Activated naive CD8-positive, alpha-beta T cell treated with anti-CD3 and anti-CD28 coated beads, Interleukin-2, amount 10 ng/mL, durations not matched to agents 7 days and 5 days (primary cell): ENCODE results near the gene NPHP1. TPM values are rescaled to one million over a fixed set of nuclear protein-coding genes. Genes with fewer than 3 reads are reported as not detected.
"Not testable (repeated sequence)": the region's sequence is repeated elsewhere in the genome, so short reads cannot be mapped to it uniquely, and the experiment has no call there.

Experiments used
- ATAC-seq: fragments of 150-1000 bp; cut with Tn5 transposase; one replicate; pipeline ENCODE4 v1.10.0; 2021; ENCODE audit warnings: low read depth, moderate library complexity
- POLR2A ChIA-PET: fragments of 350-600 bp; sonication (Branson Sonifier 250); formaldehyde crosslinking; loops from one replicate; lab custom pipeline; 2021; ENCODE audit warnings: antibody characterized with exemption; lab: Charles Lee
- DNase-seq: peaks from one replicate; pipeline ENCODE4 v3.0.0; 2021
- H3K27ac Mint-ChIP-seq: one replicate; pipeline ENCODE4 v1.8.0; 2022; ENCODE audit warnings: mild to moderate bottlenecking, mixed read lengths
- H3K27me3 Mint-ChIP-seq: one replicate; pipeline ENCODE4 v1.8.0; 2022; ENCODE audit warnings: mild to moderate bottlenecking, moderate library complexity, mixed read lengths
- H3K36me3 Mint-ChIP-seq: one replicate; pipeline ENCODE4 v1.8.0; 2021; ENCODE audit warnings: mild to moderate bottlenecking, mixed read lengths
- H3K4me1 Mint-ChIP-seq: one replicate; pipeline ENCODE4 v1.8.0; 2021; ENCODE audit warnings: mixed read lengths
- H3K4me3 Mint-ChIP-seq: one replicate; pipeline ENCODE4 v1.8.0; 2022; ENCODE audit warnings: mild to moderate bottlenecking, moderate library complexity, mixed read lengths
- H3K9me3 Mint-ChIP-seq: one replicate; pipeline ENCODE4 v1.8.0; 2021; ENCODE audit warnings: mixed read lengths
- total RNA-seq, 2 experiments: library from RNA; stranded (reverse); gene quantifications; one replicate each; pipeline ENCODE4 v1.2.3, GENCODE V29; 2021

Gene NPHP1
- total RNA-seq, 2 experiments from 2014 or later = 0.43 to 0.72 TPM

DNA sequence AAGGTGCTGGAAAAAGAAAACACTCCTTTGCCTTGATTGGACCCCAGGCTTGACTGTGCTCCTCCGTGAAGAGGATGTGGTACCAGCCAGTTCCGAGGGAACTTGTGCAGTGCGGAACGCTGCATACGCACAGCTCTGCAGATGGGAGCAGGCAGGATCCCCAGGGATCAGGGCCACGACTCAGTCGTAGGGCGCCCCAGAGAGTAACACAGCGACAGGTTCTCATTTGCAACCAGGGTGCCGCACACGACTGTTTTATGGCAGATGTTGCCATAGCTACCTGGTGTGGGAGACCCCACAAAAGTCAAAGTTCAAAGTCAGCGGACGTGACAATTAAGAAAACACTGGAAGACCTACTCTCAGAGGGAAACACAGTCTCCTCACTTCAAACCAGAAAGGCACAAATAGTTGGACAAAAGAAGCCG lies 90.0 kb downstream of the NPHP1 start:
- Mint-ChIP-seq H3K4me1 (peaks cover 20% of the 10 kb centered on the region), H3K27me3 (peaks cover 58% of the 10 kb centered on the region), H3K27ac (no peak overlapping the region), H3K36me3 (peaks cover 2% of the 10 kb centered on the region), H3K9me3 (peaks cover 5% of the 10 kb centered on the region), H3K4me3 (no peak overlapping the region)
- DNase-seq (no peak), ATAC-seq (no peak)
- POLR2A ChIA-PET = no interaction called here

DNA sequence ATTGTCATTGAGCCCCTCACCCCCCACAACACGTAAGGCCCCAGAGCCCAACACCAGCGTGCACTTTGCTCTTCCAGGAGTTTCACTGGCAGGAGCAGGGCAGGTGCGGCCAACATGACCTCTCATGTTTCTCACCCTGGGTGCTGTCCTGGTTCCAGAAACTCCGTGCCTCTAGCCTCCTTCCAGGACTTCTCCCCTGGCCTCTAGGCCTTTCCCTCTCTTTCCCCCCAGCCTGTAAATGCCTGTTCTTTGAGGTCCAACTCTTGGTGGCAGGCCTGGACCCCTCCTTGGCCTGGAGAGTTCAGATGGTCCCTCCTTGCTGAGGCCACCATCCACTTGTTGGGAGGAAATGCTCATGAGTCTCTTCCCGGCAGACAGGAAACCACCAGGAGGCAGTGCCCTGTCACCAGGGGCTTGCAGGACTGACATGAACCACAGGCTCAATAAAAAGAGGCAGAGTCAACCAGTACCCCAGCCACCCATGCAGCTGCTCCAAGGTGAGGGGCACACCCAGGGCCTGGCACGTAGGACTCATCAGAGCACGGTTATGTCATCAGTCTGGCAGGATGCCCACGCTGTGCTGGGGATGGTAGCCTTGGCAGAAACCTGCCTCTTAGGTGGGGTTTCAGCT lies 90.7 kb downstream of the NPHP1 start:
- H3K4me1 Mint-ChIP-seq = peaks cover 25% of the 10 kb centered on the region
- ATAC-seq = peak; percentile 33
- POLR2A ChIA-PET = no interaction called here
- peak overlapping the region; percentile 14 for H3K4me3 Mint-ChIP-seq
- H3K9me3 Mint-ChIP-seq = peaks cover 8% of the 10 kb centered on the region
- H3K27me3 Mint-ChIP-seq = peaks cover 62% of the 10 kb centered on the region
- no peak for DNase-seq
- H3K36me3 Mint-ChIP-seq = peaks cover 2% of the 10 kb centered on the region
- H3K27ac Mint-ChIP-seq = peak overlapping the region; percentile 40

DNA sequence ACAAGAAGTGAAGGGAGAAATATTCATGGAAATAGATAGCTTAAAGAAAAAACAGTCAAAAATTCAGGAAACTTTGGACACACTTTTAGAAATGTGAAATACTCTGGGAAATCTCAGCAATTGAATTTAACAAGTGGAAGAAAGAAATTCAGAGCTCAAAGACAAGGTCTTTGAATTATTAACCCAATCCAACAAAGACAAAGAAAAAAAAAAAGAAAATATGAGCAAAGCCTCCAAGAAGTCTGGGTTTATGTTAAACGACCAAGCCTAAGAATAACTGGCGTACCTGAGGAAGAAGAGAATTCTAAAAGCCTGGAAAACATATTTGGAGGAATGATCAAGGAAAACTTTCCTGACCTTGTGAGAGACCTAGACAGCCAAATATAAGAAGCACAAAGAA lies 96.5 kb downstream of the NPHP1 start:
- H3K27ac Mint-ChIP-seq, ATAC-seq, DNase-seq, H3K4me3 Mint-ChIP-seq, POLR2A ChIA-PET: not testable (repeated sequence)
- Mint-ChIP-seq H3K36me3 (peaks cover 14% of the 10 kb centered on the region), H3K27me3 (peaks cover 46% of the 10 kb centered on the region), H3K9me3 (peaks cover 13% of the 10 kb centered on the region), H3K4me1 (peaks cover 12% of the 10 kb centered on the region)

DNA sequence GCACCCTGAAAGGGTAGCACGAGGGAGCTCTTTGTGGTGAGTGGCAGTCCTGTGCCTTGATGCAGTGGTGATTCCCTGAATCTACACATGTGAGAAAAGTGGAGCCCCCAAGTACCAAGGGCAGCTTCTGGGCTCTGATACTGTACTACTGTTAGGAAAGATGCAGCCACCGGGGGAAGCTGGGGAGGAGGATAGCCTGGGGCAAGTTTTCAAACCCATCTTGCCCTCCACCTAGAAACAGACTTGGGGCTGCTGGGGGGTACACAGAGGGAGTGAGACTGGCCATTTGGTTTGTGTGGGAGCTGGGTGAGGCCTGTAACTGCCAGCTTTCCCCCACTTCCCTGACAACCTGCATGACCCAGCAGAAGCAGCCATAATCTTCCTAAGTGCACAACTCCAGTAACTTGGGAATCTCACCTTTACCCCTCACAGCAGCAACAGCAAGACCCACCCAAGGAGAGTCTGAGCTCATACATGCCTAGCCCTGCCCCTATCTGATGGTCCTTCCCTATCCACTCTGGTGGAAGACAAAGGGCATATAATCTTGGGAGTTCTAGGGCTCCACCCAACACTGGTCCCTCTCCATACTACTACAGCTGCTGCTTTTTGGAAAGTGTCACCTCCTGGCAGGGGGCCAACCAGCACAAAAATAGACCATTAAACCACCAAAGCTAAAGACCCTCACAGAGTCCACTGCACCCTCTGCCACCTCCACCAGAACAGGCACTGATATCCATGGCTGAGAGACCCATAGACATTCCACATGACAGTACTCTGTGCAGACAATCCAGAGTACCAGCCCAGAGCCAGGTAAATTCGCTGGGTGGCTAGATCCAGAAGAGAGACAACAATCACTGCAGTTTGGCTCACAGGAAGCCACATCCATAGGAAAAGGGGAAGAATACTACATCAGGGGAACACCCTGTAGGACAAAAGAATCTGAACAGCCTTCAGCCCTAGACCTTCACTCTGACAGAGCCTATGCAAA lies 97.4 kb downstream of the NPHP1 start:
- POLR2A ChIA-PET = no interaction called here
- Mint-ChIP-seq H3K9me3 (peaks cover 10% of the 10 kb centered on the region), H3K27me3 (peaks cover 46% of the 10 kb centered on the region)

GRCh38 chr2:110106642-110107041 lies 98.2 kb downstream of the NPHP1 start:
- no peak overlapping the region for H3K4me3 Mint-ChIP-seq
- H3K9me3 Mint-ChIP-seq = peaks cover 10% of the 10 kb centered on the region
- POLR2A ChIA-PET = no interaction called here
- peaks cover 14% of the 10 kb centered on the region for H3K4me1 Mint-ChIP-seq
- H3K27ac Mint-ChIP-seq = no peak overlapping the region
- DNase-seq (no peak), ATAC-seq (no peak)
- peaks cover 39% of the 10 kb centered on the region for H3K27me3 Mint-ChIP-seq
- peaks cover 14% of the 10 kb centered on the region for H3K36me3 Mint-ChIP-seq

More for the DNA sequence above, 97.4 kb downstream of the NPHP1 start:
- peaks cover 14% of the 10 kb centered on the region for H3K36me3 Mint-ChIP-seq
- DNase-seq (no peak), ATAC-seq (no peak)
- no peak overlapping the region for H3K27ac Mint-ChIP-seq
- H3K4me1 Mint-ChIP-seq = peaks cover 12% of the 10 kb centered on the region
- no peak overlapping the region for H3K4me3 Mint-ChIP-seq

GRCh38 chr2:110105608-110106467 lies 99.0 kb downstream of the NPHP1 start:
- peaks cover 14% of the 10 kb centered on the region for H3K36me3 Mint-ChIP-seq
- no peak for DNase-seq
- POLR2A ChIA-PET = no interaction called here
- H3K4me1 Mint-ChIP-seq = peaks cover 19% of the 10 kb centered on the region
- no peak overlapping the region for H3K27ac Mint-ChIP-seq
- peaks cover 36% of the 10 kb centered on the region for H3K27me3 Mint-ChIP-seq
- no peak for ATAC-seq
- peaks cover 10% of the 10 kb centered on the region for H3K9me3 Mint-ChIP-seq
- no peak overlapping the region for H3K4me3 Mint-ChIP-seq

GRCh38 chr2:110105183-110105582 lies 99.6 kb downstream of the NPHP1 start:
- ATAC-seq = no peak
- POLR2A ChIA-PET = no interaction called here

GRCh38 chr2:110104025-110104771 lies 100.6 kb downstream of the NPHP1 start:
- H3K36me3 Mint-ChIP-seq = peaks cover 12% of the 10 kb centered on the region
- H3K27ac Mint-ChIP-seq = no peak overlapping the region
- no peak for ATAC-seq
- H3K9me3 Mint-ChIP-seq = peaks cover 4% of the 10 kb centered on the region
- peaks cover 10% of the 10 kb centered on the region for H3K4me1 Mint-ChIP-seq
- no peak for DNase-seq
- no peak overlapping the region for H3K4me3 Mint-ChIP-seq
- POLR2A ChIA-PET = no interaction called here
- H3K27me3 Mint-ChIP-seq = peaks cover 29% of the 10 kb centered on the region

More at GRCh38 chr2:110105183-110105582, 99.6 kb downstream of the NPHP1 start:
- H3K4me3 Mint-ChIP-seq = no peak overlapping the region
- H3K9me3 Mint-ChIP-seq = peaks cover 8% of the 10 kb centered on the region
- H3K27me3 Mint-ChIP-seq = peaks cover 35% of the 10 kb centered on the region
- H3K36me3 Mint-ChIP-seq = peaks cover 13% of the 10 kb centered on the region
- H3K27ac Mint-ChIP-seq = no peak overlapping the region
- DNase-seq = no peak
- peaks cover 18% of the 10 kb centered on the region for H3K4me1 Mint-ChIP-seq

DNA sequence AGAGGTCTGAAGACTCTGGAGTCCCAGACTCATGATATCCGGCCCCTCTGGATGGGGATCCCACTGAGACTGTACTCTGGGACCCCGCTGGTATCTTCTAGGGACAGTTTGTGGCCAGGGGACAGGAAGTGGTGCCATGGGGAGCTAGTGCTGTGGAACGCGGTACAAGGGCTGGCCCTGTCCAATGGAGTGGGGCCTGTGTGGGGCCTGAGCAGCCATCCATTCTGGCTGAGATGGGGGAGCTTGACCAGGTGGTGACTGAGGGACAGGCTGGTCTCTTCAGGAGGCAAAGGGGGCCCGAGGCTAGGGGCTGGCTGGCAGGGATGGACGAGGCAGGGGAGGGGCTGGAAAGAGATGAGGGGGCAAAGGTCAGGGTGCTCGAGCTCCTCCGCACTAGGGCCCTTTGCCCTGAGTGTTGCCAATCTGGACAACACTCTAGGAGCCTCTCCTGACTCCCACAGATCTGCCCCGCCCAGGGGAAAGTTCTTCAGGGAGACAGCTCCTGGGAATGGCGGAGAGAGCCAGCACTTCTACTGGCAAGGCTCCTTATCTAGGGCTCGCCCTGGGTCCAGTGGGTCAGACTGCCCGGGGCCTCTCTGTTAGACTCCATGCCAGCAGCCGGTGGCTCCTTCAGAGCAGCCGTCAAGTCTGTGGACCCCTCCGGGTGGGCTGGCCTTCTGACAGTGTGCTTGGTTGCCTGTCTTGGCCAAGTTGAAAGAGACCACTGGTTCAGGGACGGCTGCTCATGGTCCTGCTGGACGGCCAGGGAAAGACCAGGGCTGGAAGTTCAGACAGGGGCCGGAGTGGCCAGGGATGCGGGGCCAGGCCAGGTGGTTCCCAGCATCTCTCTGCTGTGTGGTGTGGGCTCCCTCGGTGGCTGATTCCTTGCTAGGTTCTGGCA lies 101.5 kb downstream of the NPHP1 start:
- Mint-ChIP-seq H3K4me3 (no peak overlapping the region), H3K27ac (no peak overlapping the region), H3K9me3 (peaks cover 3% of the 10 kb centered on the region), H3K27me3 (peaks cover 23% of the 10 kb centered on the region), H3K4me1 (peaks cover 7% of the 10 kb centered on the region), H3K36me3 (peaks cover 9% of the 10 kb centered on the region)
- no peak for DNase-seq
- no peak for ATAC-seq
- POLR2A ChIA-PET = no interaction called here

DNA sequence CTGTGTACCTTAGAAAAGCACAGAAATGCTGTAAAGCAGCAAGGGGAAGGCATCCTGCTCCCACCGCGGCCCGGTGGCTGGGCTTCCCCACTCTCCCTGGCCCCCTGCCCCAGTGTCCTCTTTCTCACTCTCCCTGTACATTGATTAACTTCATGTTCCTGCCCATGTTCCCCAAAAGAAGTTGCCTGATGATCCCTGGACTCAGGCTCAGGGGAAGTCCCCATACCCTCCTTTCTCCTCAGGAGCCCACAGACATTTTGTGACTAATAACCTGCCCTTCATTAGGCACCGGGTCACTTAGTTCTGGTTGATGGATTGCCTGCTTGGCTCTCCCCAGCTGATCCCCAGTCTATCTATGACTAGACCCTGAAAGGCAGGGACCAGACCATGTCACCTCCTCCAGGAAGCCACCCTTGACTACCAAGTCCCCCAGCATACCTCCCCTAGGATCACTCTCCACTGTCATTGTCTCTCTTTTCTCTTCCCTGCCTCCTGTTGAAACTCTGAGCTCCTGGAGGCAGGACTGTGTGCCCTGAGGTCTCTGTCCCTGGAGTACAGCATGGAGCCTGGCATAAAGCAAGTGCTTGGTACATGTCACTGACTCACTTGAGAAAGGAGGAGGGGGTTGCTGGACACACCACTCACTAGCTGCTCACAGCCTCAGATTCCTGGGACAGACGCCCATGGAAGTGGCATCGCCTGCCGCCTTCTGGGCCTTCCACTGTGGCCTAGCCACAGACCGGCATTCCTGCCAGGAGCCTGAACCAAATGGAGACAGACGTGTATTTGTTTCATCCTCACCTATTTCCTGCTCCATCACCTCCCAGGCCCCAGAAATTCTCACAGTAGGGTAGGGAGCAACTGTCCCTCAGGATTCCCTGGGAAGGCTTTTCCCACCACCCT lies 102.7 kb downstream of the NPHP1 start:
- H3K4me1 Mint-ChIP-seq = peaks cover 7% of the 10 kb centered on the region
- H3K27ac Mint-ChIP-seq = no peak overlapping the region
- H3K4me3 Mint-ChIP-seq = no peak overlapping the region
- POLR2A ChIA-PET = no interaction called here
- peaks cover 2% of the 10 kb centered on the region for H3K36me3 Mint-ChIP-seq
- no peaks in the 10 kb centered on the region for H3K9me3 Mint-ChIP-seq
- peaks cover 16% of the 10 kb centered on the region for H3K27me3 Mint-ChIP-seq
- no peak for ATAC-seq
- no peak for DNase-seq

- POLR2A ChIA-PET = no interaction called here
- Mint-ChIP-seq H3K9me3 (no peaks in the 10 kb centered on the region), H3K27me3 (peaks cover 16% of the 10 kb centered on the region), H3K4me1 (peaks cover 7% of the 10 kb centered on the region), H3K4me3 (no peak overlapping the region), H3K27ac (no peak overlapping the region), H3K36me3 (no peaks in the 10 kb centered on the region)
- peak; percentile 55 for ATAC-seq
- no peak for DNase-seq
These were observed 103.5 kb downstream of the NPHP1 start for GRCh38 chr2:110101280-110101844.
